Esophagus squamous epithelium (tissue), 5 donors: ENCODE data around the gene C12orf57. TPM values are rescaled to one million over a fixed set of nuclear protein-coding genes. Genes with fewer than 3 reads are reported as not detected.

ENCODE experiments used
- DNase-seq: peaks from one replicate; lab custom pipeline; 2025; lab: John Stamatoyannopoulos, UW
- H3K27ac ChIP-seq, 4 donors: fragments of 200-600 bp; sonication (generic); one replicate each; pipeline ENCODE4 v1.5.1; 2016 to 2019; ENCODE audit warnings: mild to moderate bottlenecking in 1 of 4
- H3K27me3 ChIP-seq, 4 donors: fragments of 200-600 bp; sonication (generic); 1 replicate in 3 of 4; 2 replicates in 1 of 4; pipeline versions ENCODE4 v1.5.1 to v1.6.0; 2017 to 2021; ENCODE audit warnings: antibody characterized with exemption in 1 of 4
- H3K36me3 ChIP-seq, 3 donors: fragments of 200-600 bp; sonication (generic); one replicate each; pipeline ENCODE4 v1.5.1; 2016 to 2019
- H3K4me1 ChIP-seq, 3 donors: fragments of 200-600 bp; sonication (generic); one replicate each; pipeline ENCODE4 v1.5.1; 2017 to 2019
- H3K4me3 ChIP-seq, 4 donors: fragments of 200-600 bp; sonication (generic); 1 replicate in 3 of 4; 2 replicates in 1 of 4; pipeline ENCODE4 v1.5.1; 2016 to 2019; ENCODE audit warnings: mild to moderate bottlenecking in 2 of 4, moderate library complexity in 1 of 4
- H3K9me3 ChIP-seq, 3 donors: fragments of 200-600 bp; sonication (generic); one replicate each; pipeline ENCODE4 v1.5.1; 2016 to 2019
- POLR2A ChIP-seq, 4 donors: fragments of 450-650 bp; IDR thresholded peaks; one replicate each; pipeline ENCODE4 v1.6.1; 2017; ENCODE audit warnings: antibody characterized with exemption in 4 of 4, mild to moderate bottlenecking in 4 of 4, moderate library complexity in 3 of 4
- WGBS, 2 donors: methylation state at CpG; one replicate each; pipeline ENCODE4 v1.1.5; 2018; 5-methylcytosine and 5-hydroxymethylcytosine counted together
- intact Hi-C: fragments of 100-400 bp; cut with DNase I; formaldehyde crosslinking; loops from one replicate; pipeline ENCODE4 v1.15.0; 2022
- total RNA-seq, 4 donors: library from RNA; depleted of rRNA; stranded (reverse); fragments of >200 nt; gene quantifications; one replicate each; pipeline ENCODE4 v1.1.0, GENCODE V29; 2016
- TF ChIP-seq, protein P1 (sequence below), 6 experiments: fragments of 450-650 bp in 4 of 6; fragments of 200-600 bp in 2 of 6; sonication (generic) in 2 of 6; IDR thresholded peaks; one replicate each; pipeline ENCODE4 v1.5.1; 2016 to 2019; ENCODE audit warnings: antibody characterized with exemption in 6 of 6, mild to moderate bottlenecking in 4 of 6, moderate library complexity in 4 of 6
- donor health status: DM: yes; HTN: yes; CAD: no.

The C12orf57 gene
- total RNA-seq, 4 donors from 2014 or later: 110 to 377 (median 156) TPM

DNA sequence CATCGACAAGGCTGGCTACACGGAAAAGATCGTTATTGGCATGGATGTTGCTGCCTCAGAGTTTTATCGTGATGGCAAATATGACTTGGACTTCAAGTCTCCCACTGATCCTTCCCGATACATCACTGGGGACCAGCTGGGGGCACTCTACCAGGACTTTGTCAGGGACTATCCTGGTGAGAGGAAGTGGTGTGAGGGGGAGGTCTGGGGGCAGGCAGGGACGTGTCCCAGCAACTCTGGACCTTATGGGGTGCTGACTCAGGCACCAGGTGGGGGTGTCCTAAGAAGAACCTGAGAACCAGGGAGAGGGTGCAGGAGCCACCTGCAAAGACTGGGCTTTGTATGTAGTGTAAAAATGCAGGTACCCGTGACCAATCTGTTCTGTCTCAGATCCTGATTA is 24.2 kb upstream of the C12orf57 start:
- Histone ChIP-seq H3K36me3 (peaks cover 0 to 48% (median 0%) of the 10 kb centered on the region in 3 donors), H3K27me3 (no peaks in the 10 kb centered on the region), H3K4me3 (no peak overlapping the region), H3K9me3 (no peaks in the 10 kb centered on the region), H3K4me1 (peaks cover 13 to 27% (median 16%) of the 10 kb centered on the region in 3 donors), H3K27ac (no peak overlapping the region)
- TF ChIP-seq, protein P1, sequence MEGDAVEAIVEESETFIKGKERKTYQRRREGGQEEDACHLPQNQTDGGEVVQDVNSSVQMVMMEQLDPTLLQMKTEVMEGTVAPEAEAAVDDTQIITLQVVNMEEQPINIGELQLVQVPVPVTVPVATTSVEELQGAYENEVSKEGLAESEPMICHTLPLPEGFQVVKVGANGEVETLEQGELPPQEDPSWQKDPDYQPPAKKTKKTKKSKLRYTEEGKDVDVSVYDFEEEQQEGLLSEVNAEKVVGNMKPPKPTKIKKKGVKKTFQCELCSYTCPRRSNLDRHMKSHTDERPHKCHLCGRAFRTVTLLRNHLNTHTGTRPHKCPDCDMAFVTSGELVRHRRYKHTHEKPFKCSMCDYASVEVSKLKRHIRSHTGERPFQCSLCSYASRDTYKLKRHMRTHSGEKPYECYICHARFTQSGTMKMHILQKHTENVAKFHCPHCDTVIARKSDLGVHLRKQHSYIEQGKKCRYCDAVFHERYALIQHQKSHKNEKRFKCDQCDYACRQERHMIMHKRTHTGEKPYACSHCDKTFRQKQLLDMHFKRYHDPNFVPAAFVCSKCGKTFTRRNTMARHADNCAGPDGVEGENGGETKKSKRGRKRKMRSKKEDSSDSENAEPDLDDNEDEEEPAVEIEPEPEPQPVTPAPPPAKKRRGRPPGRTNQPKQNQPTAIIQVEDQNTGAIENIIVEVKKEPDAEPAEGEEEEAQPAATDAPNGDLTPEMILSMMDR (IDR thresholded peaks at IDR 0.05): no peak
- TF ChIP-seq POLR2A (IDR thresholded peaks at IDR 0.05): no peak
- DNase-seq: no peak
- WGBS, 2 donors: 38 to 52% methylated on average over 6 to 7 of the region's 7 CpGs
- intact Hi-C loops: no loop called here

DNA sequence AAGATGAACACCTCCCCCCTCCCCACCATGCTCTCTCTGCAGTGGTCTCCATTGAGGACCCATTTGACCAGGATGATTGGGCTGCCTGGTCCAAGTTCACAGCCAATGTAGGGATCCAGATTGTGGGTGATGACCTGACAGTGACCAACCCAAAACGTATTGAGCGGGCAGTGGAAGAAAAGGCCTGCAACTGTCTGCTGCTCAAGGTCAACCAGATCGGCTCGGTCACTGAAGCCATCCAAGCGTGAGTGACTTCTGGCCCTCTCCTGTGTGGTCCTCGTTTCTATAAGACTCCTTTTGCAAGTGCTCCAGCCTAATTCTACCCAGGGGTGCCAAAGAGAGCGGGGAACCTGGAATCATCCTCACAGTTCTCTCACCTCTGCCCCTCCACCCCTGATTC is 22.3 kb upstream of the C12orf57 start:
- Histone ChIP-seq H3K27ac (peak overlapping the region in 1 of 4 donors; percentile 34), H3K4me1 (peaks cover 26 to 29% (median 27%) of the 10 kb centered on the region in 3 donors), H3K4me3 (no peak overlapping the region), H3K27me3 (no peaks in the 10 kb centered on the region), H3K36me3 (peaks cover 0 to 43% (median 0%) of the 10 kb centered on the region in 3 donors), H3K9me3 (no peaks in the 10 kb centered on the region)
- TF ChIP-seq POLR2A (IDR thresholded peaks at IDR 0.05): no peak
- TF ChIP-seq, protein P1 (IDR thresholded peaks at IDR 0.05): no peak
- no peak for DNase-seq
- intact Hi-C loops: loop anchor here (10.0 kb wide), 1 partner anchor 47 kb away; the partner anchor contains the start of gene SPSB2
- 74 to 89% methylated on average over 7 of the region's 7 CpGs for WGBS, 2 donors

DNA sequence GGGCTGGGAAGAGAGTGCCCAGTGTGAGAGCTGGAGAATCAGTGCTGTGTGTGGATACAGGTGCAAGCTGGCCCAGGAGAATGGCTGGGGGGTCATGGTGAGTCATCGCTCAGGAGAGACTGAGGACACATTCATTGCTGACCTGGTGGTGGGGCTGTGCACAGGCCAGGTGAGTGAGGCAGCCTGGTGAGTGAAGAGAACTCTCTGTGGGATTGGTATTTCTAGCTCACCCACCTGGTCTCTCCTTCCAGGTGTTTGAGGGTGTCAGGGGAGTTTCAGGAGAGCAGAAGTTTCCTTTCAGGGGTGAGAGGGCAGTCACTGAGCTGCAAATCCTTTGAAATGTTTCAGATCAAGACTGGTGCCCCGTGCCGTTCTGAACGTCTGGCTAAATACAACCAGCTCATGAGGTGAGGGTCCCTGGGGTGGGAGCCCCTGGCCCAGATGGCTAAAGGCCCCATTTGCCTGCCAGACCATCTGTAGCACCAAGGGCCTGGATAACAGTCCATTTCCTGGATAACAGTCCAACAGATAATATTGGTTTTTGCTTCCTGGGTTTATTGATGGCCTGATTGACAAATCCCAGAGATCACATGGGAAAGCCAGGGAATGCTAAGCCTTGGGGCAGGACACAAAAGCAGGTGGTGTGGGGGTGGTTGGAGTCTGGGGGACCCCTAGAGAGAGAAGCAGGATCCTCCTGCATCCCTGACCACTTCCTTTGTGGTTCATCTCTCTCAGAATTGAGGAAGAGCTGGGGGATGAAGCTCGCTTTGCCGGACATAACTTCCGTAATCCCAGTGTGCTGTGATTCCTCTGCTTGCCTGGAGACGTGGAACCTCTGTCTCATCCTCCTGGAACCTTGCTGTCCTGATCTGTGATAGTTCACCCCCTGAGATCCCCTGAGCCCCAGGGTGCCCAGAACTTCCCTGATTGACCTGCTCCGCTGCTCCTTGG is 21.6 kb upstream of the C12orf57 start:
- Histone ChIP-seq H3K27me3 (no peaks in the 10 kb centered on the region), H3K27ac (peak overlapping the region in 1 of 4 donors; percentile 32), H3K4me1 (peaks cover 31 to 36% (median 33%) of the 10 kb centered on the region in 3 donors), H3K36me3 (peaks cover 0 to 35% (median 0%) of the 10 kb centered on the region in 3 donors), H3K9me3 (no peaks in the 10 kb centered on the region), H3K4me3 (no peak overlapping the region)
- intact Hi-C loops: loop anchor here (10.0 kb wide), 1 partner anchor 47 kb away; the partner anchor contains the start of gene SPSB2
- 62 to 84% methylated on average over 7 to 9 of the region's 9 CpGs for WGBS, 2 donors
- TF ChIP-seq POLR2A (IDR thresholded peaks at IDR 0.05): no peak
- TF ChIP-seq, protein P1 (IDR thresholded peaks at IDR 0.05): no peak
- no peak for DNase-seq

DNA sequence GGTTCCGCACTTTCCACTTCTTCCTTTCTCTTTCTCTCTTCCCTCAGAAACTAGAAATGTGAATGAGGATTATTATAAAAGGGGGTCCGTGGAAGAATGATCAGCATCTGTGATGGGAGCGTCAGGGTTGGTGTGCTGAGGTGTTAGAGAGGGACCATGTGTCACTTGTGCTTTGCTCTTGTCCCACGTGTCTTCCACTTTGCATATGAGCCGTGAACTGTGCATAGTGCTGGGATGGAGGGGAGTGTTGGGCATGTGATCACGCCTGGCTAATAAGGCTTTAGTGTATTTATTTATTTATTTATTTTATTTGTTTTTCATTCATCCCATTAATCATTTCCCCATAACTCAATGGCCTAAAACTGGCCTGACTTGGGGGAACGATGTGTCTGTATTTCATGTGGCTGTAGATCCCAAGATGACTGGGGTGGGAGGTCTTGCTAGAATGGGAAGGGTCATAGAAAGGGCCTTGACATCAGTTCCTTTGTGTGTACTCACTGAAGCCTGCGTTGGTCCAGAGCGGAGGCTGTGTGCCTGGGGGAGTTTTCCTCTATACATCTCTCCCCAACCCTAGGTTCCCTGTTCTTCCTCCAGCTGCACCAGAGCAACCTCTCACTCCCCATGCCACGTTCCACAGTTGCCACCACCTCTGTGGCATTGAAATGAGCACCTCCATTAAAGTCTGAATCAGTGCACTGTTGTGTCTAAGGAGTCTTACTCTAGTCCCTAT is 20.7 kb upstream of the C12orf57 start:
- Histone ChIP-seq H3K4me1 (peaks cover 31 to 38% (median 33%) of the 10 kb centered on the region in 3 donors), H3K9me3 (no peaks in the 10 kb centered on the region), H3K27me3 (no peaks in the 10 kb centered on the region), H3K36me3 (peaks cover 0 to 26% (median 0%) of the 10 kb centered on the region in 3 donors), H3K4me3 (no peak overlapping the region), H3K27ac (no peak overlapping the region)
- DNase-seq: no peak
- TF ChIP-seq, protein P1 (IDR thresholded peaks at IDR 0.05): no peak
- no peak for TF ChIP-seq POLR2A (IDR thresholded peaks at IDR 0.05)
- intact Hi-C loops: loop anchor here (10.0 kb wide), 1 partner anchor 48 kb away; the partner anchor contains the start of gene SPSB2
- WGBS, 2 donors: 80 to 82% methylated on average over 10 of the region's 10 CpGs
